ENCODE data around the gene HGFAC. TPM values are rescaled to one million over a fixed set of nuclear protein-coding genes. Genes with fewer than 3 reads are reported as not detected.

The HGFAC gene
- total RNA-seq, 1 experiment from 2014 or later: 0.37 TPM

GRCh38 chr4:3445829-3446545 is 4.2 kb downstream of the HGFAC start:
- H2BK5ac ChIP-seq (ENCODE audit: insufficient read length, low read length): no peak overlapping the region
- no peaks in the 10 kb centered on the region for H4K20me1 ChIP-seq (ENCODE audit: control insufficient read depth, insufficient read depth, insufficient read length)
- H3K56ac ChIP-seq (ENCODE audit: insufficient read length, low read depth, low read length): no peak overlapping the region
- no peak for DNase-seq
- no CpG with 5 or more reads among the region's 34 CpGs for WGBS (ENCODE audit: extremely low coverage, insufficient read length, low lambda C conversion rate)
- H3K79me2 ChIP-seq (ENCODE audit: insufficient read depth, low read length): no peaks in the 10 kb centered on the region
- no peak for TF ChIP-seq CTCF (conservative IDR thresholded peaks at IDR 0.05)
- no peak overlapping the region for H3K27ac ChIP-seq (ENCODE audit: insufficient read length, low read depth, low read length)
- H4K5ac ChIP-seq (ENCODE audit: insufficient read length, low read depth, low read length): no peak overlapping the region
- no peak overlapping the region for H4K8ac ChIP-seq (replicated peaks; ENCODE audit: insufficient read length, low read depth, low read length)
- Mint-ChIP-seq H3K27ac (no peak overlapping the region), H3K4me3 (no peak overlapping the region), H3K9me3 (no peaks in the 10 kb centered on the region; a peak in 1 of 5 replicates), H3K27me3 (ENCODE audit: low read depth) (peaks cover 8% of the 10 kb centered on the region), H3K36me3 (ENCODE audit: insufficient read depth in 1 of 3, low read depth in 3 of 3) (no peaks in the 10 kb centered on the region), H3K4me1 (no peaks in the 10 kb centered on the region)
- no peak overlapping the region for H3K18ac ChIP-seq (ENCODE audit: insufficient read length, low read depth, low read length)
- no peak overlapping the region; the same call in 1 of the 2 replicates for H3K14ac ChIP-seq (ENCODE audit: insufficient read depth, low read length)
- H3K23me2 ChIP-seq (ENCODE audit: insufficient read length, low read depth, low read length, poor library complexity, severe bottlenecking): no peaks in the 10 kb centered on the region
- no peak overlapping the region for H2BK12ac ChIP-seq (ENCODE audit: insufficient read length, low read depth, low read length)
- H3K9ac ChIP-seq (ENCODE audit: extremely low read depth, insufficient read length, low read length): no peak overlapping the region
- no peak overlapping the region for H2AFZ ChIP-seq (ENCODE audit: low read length)
- no peak overlapping the region for H3K4me2 ChIP-seq (ENCODE audit: insufficient read depth, insufficient read length, low read length)
- no peaks in the 10 kb centered on the region for H3K4me1 ChIP-seq (ENCODE audit: insufficient read depth, low read length)
- no peaks in the 10 kb centered on the region for H3K27me3 ChIP-seq (ENCODE audit: insufficient read depth, low read length)
- H2BK20ac ChIP-seq (ENCODE audit: low read depth, low read length, poor library complexity, severe bottlenecking): no peak overlapping the region
- no peak overlapping the region for H2BK120ac ChIP-seq (ENCODE audit: low read depth, low read length, poor library complexity, severe bottlenecking)
- H3K79me1 ChIP-seq (ENCODE audit: insufficient read depth, low read depth, low read length, poor library complexity, severe bottlenecking): no peaks in the 10 kb centered on the region
- H2AK5ac ChIP-seq (ENCODE audit: insufficient read length, low read length): no peak overlapping the region
- no peak overlapping the region for H3T11ph ChIP-seq (ENCODE audit: low read length)
- no peak overlapping the region for H3K23ac ChIP-seq (ENCODE audit: insufficient read length, low read depth, low read length)
- H4K91ac ChIP-seq (ENCODE audit: insufficient read length, low read depth, low read length): no peak overlapping the region
- no peak overlapping the region for H2BK15ac ChIP-seq (ENCODE audit: low read depth, low read length)
- no peaks in the 10 kb centered on the region for H3K9me3 ChIP-seq (ENCODE audit: control insufficient read depth, low read depth, low read length)
- H3K4ac ChIP-seq (ENCODE audit: low read depth, low read length): no peak overlapping the region

Measured in H9 (cell line).